Thyroid gland (tissue), 4 donors: ENCODE results near the gene NANOG.

ENCODE experiments used
- POLR2A ChIP-seq, 2 donors: fragments of 450-650 bp; IDR thresholded peaks; one replicate each; pipeline ENCODE4 v1.6.1; 2017; ENCODE audit warnings: antibody characterized with exemption in 2 of 2, mild to moderate bottlenecking in 2 of 2, moderate library complexity in 1 of 2
- TF ChIP-seq, protein P1 (sequence below), 6 experiments: fragments of 200-600 bp in 3 of 6; fragments of 450-650 bp in 3 of 6; sonication (generic) in 3 of 6; IDR thresholded peaks; one replicate each; pipeline ENCODE4 v1.5.1; 2016 to 2019; ENCODE audit warnings: antibody characterized with exemption in 6 of 6, mild to moderate bottlenecking in 2 of 6, inconsistent platforms in 1 of 6, moderate library complexity in 1 of 6

DNA sequence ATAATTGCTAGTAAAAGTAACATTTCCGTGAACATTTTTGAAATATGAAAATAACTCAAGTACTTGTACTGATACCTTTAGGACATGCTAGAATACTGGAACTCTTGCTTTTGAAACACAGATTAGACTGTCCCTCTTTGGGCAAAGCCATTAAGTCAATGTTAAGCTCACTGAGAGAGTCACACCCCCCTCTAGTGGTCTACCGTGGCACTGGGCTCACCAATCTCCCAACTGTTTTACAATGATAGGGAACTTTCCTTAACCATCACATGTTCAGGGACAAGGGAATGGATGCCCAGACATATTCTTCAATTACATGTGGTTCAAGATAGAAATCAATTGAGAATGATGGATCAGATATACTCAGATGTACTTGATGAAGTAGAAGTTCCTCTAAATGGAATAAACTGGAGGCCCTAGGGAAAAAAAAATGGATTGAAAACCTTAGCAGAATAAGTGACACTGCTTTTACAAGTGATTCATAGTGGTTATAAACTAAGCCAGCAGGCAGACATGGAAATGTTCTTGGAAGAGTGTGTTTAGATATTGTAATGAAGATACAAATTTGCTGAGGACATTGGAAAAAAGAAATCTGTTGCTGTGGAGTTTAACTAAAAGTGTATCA, 17.8 kb downstream of the NANOG start:
- TF ChIP-seq, protein P1, sequence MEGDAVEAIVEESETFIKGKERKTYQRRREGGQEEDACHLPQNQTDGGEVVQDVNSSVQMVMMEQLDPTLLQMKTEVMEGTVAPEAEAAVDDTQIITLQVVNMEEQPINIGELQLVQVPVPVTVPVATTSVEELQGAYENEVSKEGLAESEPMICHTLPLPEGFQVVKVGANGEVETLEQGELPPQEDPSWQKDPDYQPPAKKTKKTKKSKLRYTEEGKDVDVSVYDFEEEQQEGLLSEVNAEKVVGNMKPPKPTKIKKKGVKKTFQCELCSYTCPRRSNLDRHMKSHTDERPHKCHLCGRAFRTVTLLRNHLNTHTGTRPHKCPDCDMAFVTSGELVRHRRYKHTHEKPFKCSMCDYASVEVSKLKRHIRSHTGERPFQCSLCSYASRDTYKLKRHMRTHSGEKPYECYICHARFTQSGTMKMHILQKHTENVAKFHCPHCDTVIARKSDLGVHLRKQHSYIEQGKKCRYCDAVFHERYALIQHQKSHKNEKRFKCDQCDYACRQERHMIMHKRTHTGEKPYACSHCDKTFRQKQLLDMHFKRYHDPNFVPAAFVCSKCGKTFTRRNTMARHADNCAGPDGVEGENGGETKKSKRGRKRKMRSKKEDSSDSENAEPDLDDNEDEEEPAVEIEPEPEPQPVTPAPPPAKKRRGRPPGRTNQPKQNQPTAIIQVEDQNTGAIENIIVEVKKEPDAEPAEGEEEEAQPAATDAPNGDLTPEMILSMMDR (IDR thresholded peaks at IDR 0.05), result peak in 4 of 6 experiments; percentile 22 to 73 (median 52)
- no peak for TF ChIP-seq POLR2A (IDR thresholded peaks at IDR 0.05)
